HG02970 (cell line): Measurements from ENCODE around the gene SLC51B.
A peak's percentile ranks its signal among the peaks of the same experiment; 100 is the strongest.
"Not testable (repeated sequence)": the region's sequence is repeated elsewhere in the genome, so short reads cannot be mapped to it uniquely, and the experiment has no call there.

ENCODE experiments used
- ATAC-seq: cut with Tn5 transposase; IDR thresholded peaks from one replicate; pipeline ENCODE4 v1.9.1; 2021; ENCODE audit warnings: mild to moderate bottlenecking, moderate library complexity, moderate number of reproducible peaks; ENCODE audit not compliant: unreplicated experiment, low FRiP score

The SLC51B gene

DNA sequence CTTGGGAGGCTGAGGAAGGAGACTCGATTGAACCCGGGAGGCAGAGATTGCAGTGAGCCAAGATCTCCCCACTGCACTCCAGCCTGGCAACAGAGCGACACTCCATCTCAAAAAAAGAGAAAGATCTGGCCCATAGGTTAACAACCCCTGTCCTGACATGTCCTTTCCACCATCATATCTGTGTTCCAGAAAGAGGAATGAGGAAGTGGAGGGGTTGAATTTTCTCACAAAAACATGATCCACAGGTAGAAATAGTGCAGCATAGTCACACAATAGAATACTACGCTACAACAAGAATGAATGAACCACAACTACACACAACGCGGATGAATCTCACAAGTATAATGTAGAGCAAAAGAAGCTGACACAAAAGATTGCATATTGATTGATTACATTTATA, 4.7 kb upstream of the SLC51B start:
- no peak for ATAC-seq

DNA sequence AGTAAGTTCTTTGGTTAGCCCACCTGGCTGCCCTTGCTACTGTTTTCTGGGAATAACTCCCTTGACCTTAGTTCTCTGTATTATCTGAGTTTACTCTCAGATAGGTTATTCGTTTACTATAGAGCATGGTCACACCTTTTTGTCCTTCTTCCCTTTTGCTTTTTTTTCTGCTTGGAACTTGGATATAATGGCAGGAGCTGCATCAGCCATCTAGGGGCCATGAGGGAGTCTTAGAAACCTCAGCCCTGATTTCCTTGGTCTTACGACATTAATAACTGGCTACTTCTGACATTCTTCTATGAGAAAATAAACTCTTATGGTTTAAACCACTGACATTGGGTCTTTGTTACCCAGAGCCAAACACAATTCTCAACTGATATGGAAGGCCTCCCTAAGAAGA, 3.4 kb upstream of the SLC51B start:
- ATAC-seq: no peak

DNA sequence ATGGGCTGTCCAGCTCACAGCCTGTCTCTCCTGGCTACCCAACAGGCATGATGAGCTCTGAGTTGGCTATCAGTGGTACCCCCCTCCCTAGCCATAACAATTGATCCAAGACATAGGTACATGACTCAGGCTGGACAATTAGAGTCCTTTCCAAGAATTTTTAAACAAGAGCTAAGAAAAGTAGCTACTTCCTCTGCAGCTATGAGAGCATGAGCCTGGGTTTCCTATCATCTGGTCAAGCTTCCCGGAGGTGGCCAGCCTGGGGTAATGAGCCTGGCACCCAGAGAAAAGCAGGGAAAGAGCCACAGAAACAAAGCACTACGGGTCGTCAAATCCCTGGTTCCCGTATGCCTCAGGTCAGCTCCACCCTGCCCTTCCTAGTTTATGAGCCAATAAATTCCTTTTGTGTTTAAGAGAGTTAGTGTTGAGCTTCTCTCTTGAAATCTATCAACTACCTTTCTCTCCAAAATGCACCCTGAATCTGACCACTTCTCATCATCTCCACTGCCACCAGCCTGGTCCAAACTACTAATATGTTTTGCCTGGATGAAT, 2.3 kb upstream of the SLC51B start:
- no peak for ATAC-seq

DNA sequence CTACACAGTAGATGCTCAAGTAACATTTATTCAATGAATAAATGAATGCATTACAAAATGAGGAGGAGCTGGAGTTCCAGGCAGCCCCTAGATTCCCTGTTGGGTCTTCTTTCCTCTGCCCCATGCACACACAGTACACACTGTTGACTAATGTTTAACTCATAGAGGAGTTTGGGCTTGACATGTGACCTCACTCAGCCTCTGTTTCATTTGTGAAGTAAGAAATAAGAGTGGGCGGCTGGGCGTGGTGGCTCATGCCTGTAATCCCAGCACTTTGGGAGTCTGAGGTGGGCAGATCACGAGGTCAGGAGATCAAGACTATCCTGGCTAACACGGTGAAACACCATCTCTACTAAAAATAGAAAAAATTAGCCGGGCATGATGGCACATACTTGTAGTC, 969 bp upstream of the SLC51B start:
- ATAC-seq: not testable (repeated sequence)

DNA sequence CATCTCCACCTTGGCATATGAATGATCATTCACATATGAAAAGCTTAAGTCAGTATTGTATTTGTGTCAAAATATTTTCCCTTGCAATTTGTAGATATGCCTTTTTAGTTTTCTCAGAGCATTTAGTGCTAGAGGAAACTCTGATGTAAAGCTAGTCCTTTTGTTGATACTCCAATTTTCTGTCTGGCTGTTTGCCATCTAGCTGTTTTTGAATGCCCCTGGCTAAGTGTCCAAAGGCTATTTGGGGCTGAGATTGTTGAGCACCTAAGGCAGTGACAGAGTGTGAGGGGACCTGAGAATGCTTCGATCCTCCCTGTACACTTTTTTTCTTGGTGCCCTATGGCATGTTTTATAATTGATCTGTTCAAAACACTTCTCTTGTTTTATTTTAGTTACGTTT, 3.1 kb downstream of the SLC51B start:
- ATAC-seq: no peak

DNA sequence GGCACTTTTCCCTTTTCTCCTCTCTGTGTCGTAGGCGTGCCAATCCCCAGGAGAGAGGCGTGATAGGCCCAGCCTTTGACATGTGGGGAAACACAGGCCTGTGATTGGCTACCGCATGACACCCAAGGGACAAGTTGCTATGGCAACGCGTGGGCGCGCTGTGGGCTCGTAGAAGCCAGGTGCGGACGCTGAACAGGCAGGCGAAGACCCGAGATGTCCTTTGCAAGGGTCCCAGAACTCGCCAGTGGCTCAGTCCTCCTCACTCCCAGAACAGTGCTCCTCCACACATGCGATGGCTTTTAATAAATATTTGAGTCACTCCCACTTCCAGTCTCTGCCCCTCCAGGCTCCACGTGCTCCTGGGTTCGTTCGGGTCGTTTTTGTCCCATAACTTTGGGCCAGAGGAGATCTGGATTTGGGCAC, 4.2 kb downstream of the SLC51B start:
- ATAC-seq: peak; percentile 75

DNA sequence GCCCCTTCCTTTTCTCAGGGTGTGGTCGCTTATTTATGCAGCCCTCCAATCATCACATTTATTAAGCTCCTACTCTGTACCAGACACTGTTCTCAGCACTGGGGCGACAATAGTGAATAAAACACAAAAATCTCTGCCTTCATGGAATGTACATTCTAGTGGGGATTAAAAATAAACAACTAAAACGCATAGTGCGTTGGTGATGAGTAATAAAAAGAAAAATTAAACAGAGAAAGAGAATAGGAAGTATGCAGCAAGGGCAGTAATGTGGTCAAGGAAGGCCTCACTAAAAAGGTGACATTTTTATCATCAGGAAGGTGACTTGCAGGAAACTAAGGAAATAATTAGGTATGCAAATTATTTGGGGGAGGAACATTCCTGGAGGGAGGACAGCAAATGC, 5.1 kb downstream of the SLC51B start:
- ATAC-seq: no peak

DNA sequence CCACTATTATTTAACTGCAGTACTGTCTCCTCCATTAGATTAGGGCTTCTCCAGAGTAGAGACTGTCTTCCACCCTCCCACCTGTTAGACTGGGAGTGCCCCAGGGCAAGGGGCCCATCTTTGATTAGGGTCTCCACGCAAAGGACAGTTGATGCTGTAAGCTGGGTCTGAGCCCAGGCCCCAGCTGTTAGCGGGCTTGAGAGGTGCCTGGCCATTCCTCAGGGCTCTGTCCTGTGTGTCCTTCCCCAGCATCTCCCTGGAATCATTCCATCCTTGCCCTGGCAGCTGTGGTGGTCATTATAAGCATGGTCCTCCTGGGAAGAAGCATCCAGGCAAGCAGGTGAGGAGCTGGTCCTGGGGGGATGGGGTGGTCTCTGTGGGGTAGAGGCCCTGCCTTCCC, 6.1 kb downstream of the SLC51B start:
- ATAC-seq: no peak

DNA sequence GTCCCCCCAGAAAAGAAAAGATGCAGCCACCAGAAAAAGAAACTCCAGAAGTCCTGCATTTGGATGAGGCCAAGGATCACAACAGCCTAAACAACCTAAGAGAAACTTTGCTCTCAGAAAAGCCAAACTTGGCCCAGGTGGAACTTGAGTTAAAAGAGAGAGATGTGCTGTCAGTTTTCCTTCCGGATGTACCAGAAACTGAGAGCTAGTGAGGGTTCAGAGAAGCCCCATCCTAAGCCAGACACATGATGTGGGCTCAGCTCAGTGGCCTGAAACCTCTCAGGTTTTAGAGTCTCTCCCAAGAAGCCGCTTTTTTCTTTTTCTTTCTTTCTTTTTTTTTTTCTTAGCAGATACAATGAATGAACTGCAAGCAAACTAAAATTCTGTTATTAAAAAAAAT, 7.8 kb downstream of the SLC51B start:
- ATAC-seq: no peak

DNA sequence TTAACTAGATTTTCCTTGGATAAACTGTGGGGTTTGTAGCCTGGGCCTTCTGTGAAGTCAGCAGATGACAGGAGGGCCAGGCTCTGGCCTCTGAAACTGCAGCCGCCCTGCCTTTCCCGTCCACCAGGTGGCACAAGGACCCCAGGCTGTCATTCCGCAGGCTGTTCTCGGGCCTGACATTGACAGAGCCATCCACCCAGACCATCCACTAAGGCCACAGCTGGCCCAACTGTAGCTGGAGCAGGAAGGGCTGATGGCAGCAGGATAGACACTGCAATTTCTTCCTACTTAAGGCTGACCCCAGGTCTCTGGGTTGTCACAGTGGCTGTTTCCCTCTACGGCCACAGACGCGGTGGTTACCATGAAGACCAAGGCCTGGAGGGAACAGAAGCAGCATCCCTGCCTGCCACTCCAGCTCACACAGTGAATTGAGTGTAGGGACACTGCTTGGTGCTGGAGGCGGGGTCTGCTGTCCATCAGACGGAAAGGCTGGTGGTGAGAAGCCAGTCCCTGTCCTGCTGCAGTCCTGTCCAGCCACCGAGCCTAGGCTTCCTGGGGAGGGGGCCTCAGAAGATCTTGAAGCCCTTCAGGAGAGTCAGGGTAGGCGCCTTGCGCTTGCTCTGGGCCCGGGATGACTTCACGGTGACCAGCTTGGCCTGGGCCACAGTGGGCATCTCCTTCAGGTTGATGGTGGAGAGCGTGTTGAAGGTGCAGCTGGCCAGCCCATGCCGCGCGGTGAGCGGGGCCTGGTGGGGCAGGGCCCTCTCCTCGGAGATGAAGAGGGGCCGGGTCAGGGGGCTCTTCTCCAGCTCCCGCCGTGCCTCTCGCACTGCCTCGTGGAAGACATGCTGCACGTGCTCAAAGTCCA, 9.4 kb downstream of the SLC51B start:
- ATAC-seq: no peak

DNA sequence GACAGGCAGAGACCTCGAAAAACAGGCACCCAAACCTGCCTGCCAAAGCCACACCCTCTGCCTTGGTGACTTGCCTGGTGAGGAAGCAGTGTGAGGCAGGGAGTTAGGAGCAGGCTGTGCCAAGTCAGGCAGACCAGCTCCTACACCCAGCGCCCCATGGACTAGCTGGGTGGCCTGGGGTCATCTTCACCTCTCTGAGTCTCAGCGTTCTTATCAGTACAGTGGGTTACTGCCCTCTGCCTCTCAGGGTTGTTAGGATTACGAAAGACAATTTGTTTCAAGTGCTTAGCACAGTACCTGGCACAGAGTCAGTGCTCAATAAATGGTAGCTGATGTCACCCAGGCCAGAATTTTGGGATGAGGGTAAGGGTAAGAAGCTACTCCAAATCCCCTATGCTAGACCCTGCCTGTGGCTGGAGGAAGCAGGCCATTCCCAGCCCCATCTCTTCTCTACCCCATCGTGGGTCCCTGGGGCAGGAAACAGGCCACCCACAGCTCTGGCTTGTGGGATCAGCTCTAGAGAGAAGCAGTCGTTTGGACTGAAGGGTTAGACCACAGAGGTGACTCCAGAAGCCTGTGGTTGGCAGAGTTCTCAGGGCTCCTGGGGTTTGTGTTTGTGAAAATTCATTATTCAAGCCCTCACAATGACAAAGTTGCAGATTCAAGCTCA, 10.1 kb downstream of the SLC51B start:
- ATAC-seq: no peak

DNA sequence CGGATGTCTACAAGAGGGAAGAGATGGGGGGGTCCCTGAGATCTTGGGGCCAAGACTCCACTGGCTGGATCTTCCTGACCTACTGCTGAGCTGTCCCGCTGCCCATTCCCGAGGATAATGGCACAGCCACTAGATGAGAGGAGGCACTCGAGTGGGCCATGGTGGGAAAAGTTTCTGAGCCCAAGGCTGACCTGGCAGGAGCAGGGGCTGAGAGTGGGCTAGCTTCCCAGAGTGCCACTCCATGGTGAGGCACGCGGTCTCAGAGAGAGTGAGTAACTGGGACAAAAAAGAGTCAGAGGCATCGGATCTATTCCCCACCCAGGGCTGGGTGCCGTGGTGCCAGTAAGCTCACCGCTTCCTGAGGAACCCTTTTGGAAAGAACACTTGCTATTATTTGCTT, 10.9 kb downstream of the SLC51B start:
- no peak for ATAC-seq

DNA sequence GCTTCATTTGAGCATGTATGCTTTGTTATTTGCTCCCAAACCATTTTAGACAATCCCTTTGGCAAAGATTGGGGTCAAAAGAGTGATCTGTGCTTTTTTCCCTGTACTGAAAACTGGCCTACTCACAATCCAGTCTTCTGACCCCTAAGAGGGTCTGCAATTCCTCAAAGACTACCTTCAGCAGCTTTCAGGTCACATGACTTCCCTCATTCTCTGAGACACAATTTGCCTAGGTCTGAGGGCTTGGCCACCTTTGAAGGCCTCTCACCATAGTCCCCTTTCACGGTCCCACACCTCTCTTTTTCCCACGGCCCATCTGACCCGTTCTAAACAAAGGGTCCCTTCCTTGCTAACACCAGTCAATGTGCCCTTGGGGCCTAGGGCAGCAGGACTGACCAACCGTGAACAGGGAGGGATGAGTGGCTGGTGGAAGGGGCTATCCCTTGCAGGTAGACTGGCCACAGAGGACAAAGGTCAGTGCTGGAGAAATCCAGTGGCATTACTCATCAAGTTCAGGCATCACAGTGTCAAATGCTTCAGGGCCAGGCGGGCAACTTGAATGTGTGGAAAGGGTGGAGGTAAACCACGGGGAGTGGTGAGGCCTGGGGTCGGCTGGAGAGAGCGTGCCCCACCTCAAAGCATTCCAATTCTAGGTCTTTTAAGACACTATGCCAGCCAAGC, 11.8 kb downstream of the SLC51B start:
- ATAC-seq: no peak

DNA sequence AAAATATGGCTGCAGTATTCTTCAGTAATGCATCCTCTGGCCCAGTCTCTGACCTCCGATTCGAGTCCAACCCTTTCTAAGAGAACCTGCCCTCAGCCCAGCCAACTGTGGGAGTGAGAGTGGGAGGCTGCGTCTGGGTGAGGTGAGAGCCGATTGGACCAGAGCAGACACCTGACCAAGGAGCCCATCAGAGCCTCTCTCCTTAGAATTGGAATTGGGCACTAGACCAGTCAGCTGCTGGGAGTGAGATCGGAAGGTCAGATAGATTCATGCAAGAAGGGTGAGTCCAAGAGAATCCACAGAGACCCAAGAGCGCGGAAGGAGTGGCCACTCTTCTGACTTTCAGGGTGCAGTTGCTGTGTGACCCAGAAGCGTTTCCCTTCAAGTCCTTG, 12.4 kb downstream of the SLC51B start:
- no peak for ATAC-seq

DNA sequence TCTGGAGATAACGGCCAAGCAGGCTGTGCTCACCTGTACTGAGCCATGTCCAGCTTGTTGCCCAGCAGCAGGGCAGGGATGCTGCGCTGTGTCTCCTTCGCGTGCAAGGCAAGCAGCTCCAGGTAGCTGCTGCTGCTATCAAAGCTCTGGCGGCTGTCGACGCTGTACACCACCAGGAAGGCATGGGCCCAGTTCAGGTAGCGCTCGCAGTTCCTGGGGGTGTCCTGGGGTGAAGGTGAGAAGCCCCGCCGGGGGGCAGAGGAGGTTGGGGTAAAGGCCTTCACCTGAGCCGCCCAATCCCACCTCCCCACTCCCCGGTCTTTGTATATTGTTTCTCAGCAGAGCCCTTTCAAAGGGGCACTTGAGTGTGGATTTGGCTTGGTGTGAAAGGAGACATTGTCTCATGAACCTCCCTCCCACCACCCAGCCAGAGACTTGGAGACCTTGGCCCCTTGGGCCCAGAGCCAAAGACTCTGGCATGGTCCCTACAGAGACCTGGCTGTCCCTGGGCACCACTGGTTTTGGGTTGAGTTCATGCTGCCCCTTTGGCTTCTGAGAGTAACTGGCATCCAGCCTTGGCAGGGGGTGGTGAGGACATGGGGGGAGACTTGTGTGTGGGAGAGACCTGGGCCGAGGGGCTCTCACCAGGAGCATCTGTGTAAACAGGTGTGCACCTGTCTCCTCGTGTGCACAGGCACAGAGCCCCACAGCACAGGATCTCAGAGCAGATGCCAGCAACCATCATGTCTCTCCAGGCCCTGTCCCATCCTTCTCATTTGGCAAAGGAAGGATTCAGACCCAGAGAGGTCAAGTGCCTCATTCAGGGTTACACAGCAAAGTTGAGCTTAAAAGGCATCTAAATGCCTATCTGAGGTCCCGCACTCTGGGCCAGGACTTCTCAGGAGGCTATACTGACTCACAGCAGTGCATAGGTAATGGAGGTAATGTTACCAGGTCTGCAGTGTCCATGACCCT, 13.5 kb downstream of the SLC51B start:
- ATAC-seq: no peak

DNA sequence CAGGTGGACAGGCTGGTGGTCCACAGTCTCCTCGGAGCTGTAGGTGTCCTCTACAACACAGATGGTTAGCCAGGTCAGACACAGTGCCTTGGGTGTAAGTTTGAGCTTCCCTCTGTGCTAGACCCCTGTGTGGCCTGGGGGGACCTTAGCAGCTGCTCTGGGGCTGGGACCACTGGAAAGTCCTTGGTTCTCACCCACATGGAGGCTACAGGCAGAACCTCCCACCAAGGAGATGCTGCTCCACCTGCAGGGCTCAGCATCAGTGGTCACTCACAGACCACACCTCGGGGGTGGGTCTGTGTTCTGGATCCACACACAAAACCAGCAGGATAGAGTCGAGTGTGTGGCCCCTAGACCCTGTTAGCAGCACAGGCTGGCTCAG, 14.2 kb downstream of the SLC51B start:
- no peak for ATAC-seq

DNA sequence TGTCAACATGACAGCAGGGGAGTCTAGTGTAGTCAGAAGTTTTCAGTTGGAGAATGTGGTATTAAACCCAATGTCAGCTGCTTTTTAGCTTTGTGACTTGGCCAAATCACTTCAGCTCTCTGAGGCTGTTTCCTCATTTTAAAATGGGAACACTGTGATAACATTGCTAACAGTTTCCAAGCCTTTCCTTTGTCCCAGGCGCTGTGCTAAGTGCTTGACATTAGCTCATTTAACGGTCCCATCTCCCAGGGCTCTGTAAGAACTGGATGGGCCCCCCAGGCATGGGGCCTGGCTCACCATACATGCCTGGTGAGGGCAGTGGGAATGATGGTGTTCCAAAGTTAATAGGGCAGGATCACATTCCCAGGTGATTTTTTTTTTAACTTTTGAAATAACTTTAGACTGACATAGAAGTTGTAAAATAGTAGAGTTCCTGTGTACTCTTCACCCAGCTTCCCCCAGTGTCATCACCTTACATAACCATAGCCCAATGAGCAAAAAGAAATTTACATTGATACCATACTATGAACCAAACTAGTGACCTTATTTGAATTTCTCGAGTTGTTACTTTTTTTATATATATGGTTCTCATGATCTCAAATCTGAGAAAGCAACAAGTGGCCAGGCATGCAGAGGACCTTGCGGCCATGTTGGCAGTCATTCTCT, 14.9 kb downstream of the SLC51B start:
- ATAC-seq: no peak

DNA sequence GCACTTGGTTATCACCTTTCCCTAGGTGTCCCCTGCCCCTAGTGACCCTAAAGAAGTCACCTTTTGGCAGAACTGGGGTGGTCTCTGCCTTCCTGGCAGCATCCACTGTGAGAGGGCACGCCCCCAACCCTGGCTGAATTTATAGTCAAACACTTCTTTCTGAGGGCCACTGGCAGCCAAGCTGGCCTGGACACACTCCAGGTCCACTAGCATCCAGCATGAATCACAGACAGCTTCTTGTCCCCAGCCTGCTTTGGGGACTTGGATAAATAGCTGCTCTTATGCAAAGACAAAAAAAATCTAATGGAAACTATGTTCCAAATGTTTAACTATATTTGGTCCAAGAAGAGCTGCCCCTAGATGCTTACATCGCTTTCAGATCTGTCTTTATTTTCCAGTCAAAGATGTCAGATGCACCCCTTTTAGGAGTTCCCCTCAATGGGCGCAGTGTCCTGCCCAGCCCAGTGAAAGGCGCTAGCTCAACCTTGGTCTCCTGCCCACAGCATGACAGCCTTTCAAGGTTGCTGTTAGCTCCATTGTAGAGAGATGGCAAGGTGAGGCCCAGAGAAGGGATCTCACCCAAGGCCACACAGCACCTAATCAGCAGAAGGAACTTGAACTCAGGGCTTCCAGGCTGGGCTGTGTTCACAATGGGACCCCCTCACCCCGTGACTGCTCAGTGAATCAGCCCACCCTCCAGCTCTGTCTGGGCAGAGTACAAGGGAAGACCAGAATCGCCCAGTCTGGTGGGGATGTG, 15.6 kb downstream of the SLC51B start:
- no peak for ATAC-seq

DNA sequence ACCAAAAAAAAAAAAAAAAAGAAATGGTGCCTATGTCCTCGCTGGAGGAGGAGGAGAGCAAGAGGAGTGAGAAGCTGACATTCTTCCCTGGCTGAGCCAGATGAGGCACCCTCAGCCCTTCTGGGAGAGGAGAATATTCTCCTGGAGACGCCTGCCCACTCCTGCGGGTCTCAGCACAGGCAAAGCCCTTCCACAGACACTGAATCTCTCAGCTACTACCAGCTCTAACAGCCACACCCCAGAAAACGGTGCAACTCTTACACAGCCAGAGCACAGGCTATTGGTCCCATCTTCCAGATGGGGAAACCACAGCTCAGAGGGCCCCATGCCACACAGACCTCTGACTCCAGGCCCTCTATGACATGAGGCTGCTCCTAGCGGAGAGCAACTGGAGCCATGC, 16.9 kb downstream of the SLC51B start:
- ATAC-seq: no peak
